ENCODE results near the gene TMEM45B. TPM values are rescaled to one million over a fixed set of nuclear protein-coding genes. Genes with fewer than 3 reads are reported as not detected.

The TMEM45B gene
- total RNA-seq, 1 donor from 2014 or later, result 0.37 TPM

DNA sequence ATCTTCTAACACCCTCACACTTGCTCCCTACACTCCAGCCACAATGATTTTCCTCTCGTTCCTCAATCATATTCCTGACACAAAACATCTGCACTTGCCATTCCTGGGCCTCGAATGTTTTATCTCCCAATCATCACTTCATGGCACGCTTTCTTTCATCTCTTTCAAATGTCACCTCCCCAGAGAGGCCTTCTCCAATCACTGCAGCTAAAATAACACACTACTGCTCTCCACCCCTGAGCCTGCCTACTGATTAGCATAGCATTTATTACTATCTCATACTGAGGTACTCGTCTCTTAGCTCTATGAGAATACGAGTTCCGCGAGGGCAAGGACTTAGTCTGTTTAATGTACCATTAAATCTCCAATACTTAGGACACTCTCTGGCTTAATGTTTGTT, 56.3 kb downstream of the TMEM45B start:
- Mint-ChIP-seq H3K27me3 (ENCODE audit: unreplicated experiment) (no peaks in the 10 kb centered on the region), H3K4me3 (ENCODE audit: unreplicated experiment) (no peak overlapping the region), H3K36me3 (ENCODE audit: unreplicated experiment) (peaks cover 4% of the 10 kb centered on the region), H3K9me3 (ENCODE audit: unreplicated experiment) (no peaks in the 10 kb centered on the region), H3K27ac (ENCODE audit: unreplicated experiment) (peak overlapping the region; percentile 1), H3K4me1 (ENCODE audit: low read depth, unreplicated experiment) (no peaks in the 10 kb centered on the region)
- TF ChIP-seq, protein P1, sequence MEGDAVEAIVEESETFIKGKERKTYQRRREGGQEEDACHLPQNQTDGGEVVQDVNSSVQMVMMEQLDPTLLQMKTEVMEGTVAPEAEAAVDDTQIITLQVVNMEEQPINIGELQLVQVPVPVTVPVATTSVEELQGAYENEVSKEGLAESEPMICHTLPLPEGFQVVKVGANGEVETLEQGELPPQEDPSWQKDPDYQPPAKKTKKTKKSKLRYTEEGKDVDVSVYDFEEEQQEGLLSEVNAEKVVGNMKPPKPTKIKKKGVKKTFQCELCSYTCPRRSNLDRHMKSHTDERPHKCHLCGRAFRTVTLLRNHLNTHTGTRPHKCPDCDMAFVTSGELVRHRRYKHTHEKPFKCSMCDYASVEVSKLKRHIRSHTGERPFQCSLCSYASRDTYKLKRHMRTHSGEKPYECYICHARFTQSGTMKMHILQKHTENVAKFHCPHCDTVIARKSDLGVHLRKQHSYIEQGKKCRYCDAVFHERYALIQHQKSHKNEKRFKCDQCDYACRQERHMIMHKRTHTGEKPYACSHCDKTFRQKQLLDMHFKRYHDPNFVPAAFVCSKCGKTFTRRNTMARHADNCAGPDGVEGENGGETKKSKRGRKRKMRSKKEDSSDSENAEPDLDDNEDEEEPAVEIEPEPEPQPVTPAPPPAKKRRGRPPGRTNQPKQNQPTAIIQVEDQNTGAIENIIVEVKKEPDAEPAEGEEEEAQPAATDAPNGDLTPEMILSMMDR (IDR thresholded peaks at IDR 0.05; ENCODE audit: partially characterized antibody, unreplicated experiment), result no peak
- no peak for DNase-seq

DNA sequence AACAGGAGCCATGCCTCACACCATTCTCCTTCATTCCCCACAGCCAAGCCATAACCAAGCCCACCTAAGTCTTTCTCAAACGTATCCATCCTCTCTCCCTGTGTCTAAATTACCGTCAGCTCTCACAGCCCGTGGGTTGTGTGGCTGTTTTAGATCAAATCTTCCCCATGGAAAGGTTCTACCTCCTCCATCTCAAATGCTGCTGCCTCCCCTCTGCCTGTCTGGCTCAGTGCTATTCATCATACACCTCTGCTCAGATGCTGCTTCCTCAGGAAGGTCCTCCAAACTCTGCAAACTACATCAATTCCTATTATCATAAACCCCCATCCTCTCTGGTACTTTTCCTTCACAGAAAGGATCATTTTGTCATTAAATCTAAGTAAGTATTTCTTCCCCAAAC, 64.7 kb downstream of the TMEM45B start:
- H3K36me3 Mint-ChIP-seq (ENCODE audit: unreplicated experiment), result no peaks in the 10 kb centered on the region
- no peak overlapping the region for H3K27ac Mint-ChIP-seq (ENCODE audit: unreplicated experiment)
- H3K4me3 Mint-ChIP-seq (ENCODE audit: unreplicated experiment), result no peak overlapping the region

DNA sequence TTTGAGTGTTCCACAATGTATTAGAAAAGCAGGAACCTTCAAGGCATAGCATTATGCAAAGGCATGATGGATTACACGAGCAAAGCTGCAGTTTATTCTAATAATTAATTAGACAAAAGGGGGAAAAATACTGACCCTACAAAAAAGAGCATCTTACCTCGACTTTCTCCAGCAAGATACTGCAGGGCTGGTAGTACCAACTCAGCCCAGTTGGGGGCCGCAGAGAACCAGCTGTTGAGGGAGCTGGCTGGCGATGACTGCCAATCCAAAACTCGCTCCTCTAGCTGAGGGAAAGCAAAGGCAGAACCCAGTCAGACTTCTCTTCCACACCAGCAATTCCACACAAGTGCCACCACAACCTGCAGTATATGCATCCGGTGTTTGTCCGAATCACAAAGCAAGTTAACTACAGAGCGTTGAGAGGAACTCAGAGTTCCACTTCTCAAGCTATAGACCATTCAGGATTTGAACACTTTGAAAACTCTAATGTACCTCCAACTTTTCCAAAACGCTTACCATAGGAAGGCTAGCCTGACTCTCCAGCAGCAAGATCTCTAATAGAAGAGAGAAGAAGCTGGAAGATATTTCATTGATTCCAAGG, 66.0 kb downstream of the TMEM45B start:
- H3K36me3 Mint-ChIP-seq (ENCODE audit: unreplicated experiment), result no peaks in the 10 kb centered on the region
- peak; percentile 73 for DNase-seq
- no peak overlapping the region for H3K4me3 Mint-ChIP-seq (ENCODE audit: unreplicated experiment)
- no peaks in the 10 kb centered on the region for H3K4me1 Mint-ChIP-seq (ENCODE audit: low read depth, unreplicated experiment)
- H3K27me3 Mint-ChIP-seq (ENCODE audit: unreplicated experiment), result no peaks in the 10 kb centered on the region
- no peaks in the 10 kb centered on the region for H3K9me3 Mint-ChIP-seq (ENCODE audit: unreplicated experiment)
- TF ChIP-seq, protein P1 (IDR thresholded peaks at IDR 0.05; ENCODE audit: partially characterized antibody, unreplicated experiment), result peak; percentile 76
- H3K27ac Mint-ChIP-seq (ENCODE audit: unreplicated experiment), result no peak overlapping the region

More for the DNA sequence above, 64.7 kb downstream of the TMEM45B start:
- no peaks in the 10 kb centered on the region for H3K27me3 Mint-ChIP-seq (ENCODE audit: unreplicated experiment)
- TF ChIP-seq, protein P1 (IDR thresholded peaks at IDR 0.05; ENCODE audit: partially characterized antibody, unreplicated experiment), result no peak
- no peak for DNase-seq
- H3K9me3 Mint-ChIP-seq (ENCODE audit: unreplicated experiment), result no peaks in the 10 kb centered on the region
- no peaks in the 10 kb centered on the region for H3K4me1 Mint-ChIP-seq (ENCODE audit: low read depth, unreplicated experiment)

DNA sequence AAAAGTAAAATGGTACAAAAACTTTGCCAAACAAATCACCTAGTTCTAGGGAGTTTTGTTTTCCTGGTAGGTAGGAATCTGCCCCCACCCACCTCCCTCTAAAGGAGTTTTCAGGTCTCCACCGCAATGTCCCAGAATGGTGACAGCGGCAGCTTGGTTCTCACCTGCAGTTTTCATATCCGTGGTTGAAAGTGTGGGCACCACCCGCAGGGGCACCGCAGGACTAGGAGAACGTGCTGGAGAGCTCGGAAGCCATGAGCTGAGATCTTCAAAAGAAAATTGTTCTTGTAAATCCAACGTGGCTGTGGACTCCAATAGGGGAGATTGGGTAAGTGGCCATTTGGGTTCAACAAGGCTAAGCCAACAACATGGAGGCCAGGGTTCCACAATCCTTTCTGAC, 68.9 kb downstream of the TMEM45B start:
- DNase-seq, result no peak
- no peak overlapping the region for H3K4me3 Mint-ChIP-seq (ENCODE audit: unreplicated experiment)
- no peak overlapping the region for H3K27ac Mint-ChIP-seq (ENCODE audit: unreplicated experiment)
- TF ChIP-seq, protein P1 (IDR thresholded peaks at IDR 0.05; ENCODE audit: partially characterized antibody, unreplicated experiment), result no peak
- no peaks in the 10 kb centered on the region for H3K4me1 Mint-ChIP-seq (ENCODE audit: low read depth, unreplicated experiment)
- peaks cover 3% of the 10 kb centered on the region for H3K36me3 Mint-ChIP-seq (ENCODE audit: unreplicated experiment)
- H3K27me3 Mint-ChIP-seq (ENCODE audit: unreplicated experiment), result no peaks in the 10 kb centered on the region
- H3K9me3 Mint-ChIP-seq (ENCODE audit: unreplicated experiment), result no peaks in the 10 kb centered on the region

DNA sequence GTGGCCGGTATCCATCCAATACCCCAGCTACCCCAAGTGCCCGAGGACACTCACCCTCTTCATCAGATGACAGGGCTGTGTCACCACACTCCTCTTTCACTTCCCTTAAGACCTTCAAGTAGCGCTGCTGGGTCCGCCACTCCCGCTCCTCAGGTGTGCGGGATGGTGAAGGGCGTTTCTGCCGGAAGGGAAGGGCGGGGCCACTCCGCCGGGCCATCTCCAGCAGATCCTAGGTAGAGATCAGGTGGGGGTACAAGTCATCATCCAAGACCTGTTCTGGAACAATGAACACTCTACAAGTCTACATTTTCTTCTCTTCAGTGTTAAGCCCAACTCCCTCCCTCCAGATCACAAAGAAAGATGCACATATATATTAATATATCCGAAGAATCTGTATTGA, 69.7 kb downstream of the TMEM45B start:
- TF ChIP-seq, protein P1 (IDR thresholded peaks at IDR 0.05; ENCODE audit: partially characterized antibody, unreplicated experiment), result no peak
- Mint-ChIP-seq H3K27ac (ENCODE audit: unreplicated experiment) (no peak overlapping the region), H3K36me3 (ENCODE audit: unreplicated experiment) (peaks cover 5% of the 10 kb centered on the region), H3K4me3 (ENCODE audit: unreplicated experiment) (no peak overlapping the region), H3K9me3 (ENCODE audit: unreplicated experiment) (no peaks in the 10 kb centered on the region), H3K27me3 (ENCODE audit: unreplicated experiment) (no peaks in the 10 kb centered on the region), H3K4me1 (ENCODE audit: low read depth, unreplicated experiment) (no peaks in the 10 kb centered on the region)
- no peak for DNase-seq

Measured in glutamatergic neuron (in vitro differentiated cells).